Activated B cell treated with CpG ODN at 0.5 μM for 24 hours (primary cell): ENCODE measurements around the gene TMEM154. TPM values are rescaled to one million over a fixed set of nuclear protein-coding genes. Genes with fewer than 3 reads are reported as not detected.

Experiments
- ATAC-seq: fragments of 200-7000 bp; cut with Tn5 transposase; one replicate; pipeline ENCODE4 v1.10.0; 2021; ENCODE audit warnings: low read depth, mild to moderate bottlenecking, moderate library complexity
- CTCF ChIA-PET: fragments of 350-600 bp; sonication (Branson Sonifier 250); formaldehyde crosslinking; loops from one replicate; lab custom pipeline; 2021; ENCODE audit warnings: antibody characterized with exemption; lab: Charles Lee
- POLR2A ChIA-PET: fragments of 350-600 bp; sonication (Branson Sonifier 250); formaldehyde crosslinking; loops from one replicate; lab custom pipeline; 2021; ENCODE audit warnings: antibody characterized with exemption; lab: Charles Lee
- DNase-seq: peaks from one replicate; pipeline ENCODE4 v3.0.0; 2022
- H3K27ac Mint-ChIP-seq: one replicate; pipeline ENCODE4 v1.8.0; 2020; ENCODE audit warnings: mixed read lengths
- H3K27me3 Mint-ChIP-seq: one replicate; pipeline ENCODE4 v1.8.0; 2021; ENCODE audit warnings: mixed read lengths
- H3K36me3 Mint-ChIP-seq: one replicate; pipeline ENCODE4 v1.8.0; 2021; ENCODE audit warnings: low read depth, mixed read lengths
- H3K4me1 Mint-ChIP-seq: one replicate; pipeline ENCODE4 v1.8.0; 2021; ENCODE audit warnings: mixed read lengths
- H3K4me3 Mint-ChIP-seq: one replicate; pipeline ENCODE4 v1.8.0; 2020; ENCODE audit warnings: mild to moderate bottlenecking, mixed read lengths
- H3K9me3 Mint-ChIP-seq: one replicate; pipeline ENCODE4 v1.8.0; 2020; ENCODE audit warnings: mixed read lengths
- CTCF ChIP-seq: fragments of 200-600 bp; IDR thresholded peaks from one replicate; pipeline ENCODE4 v1.8.0; 2022; ENCODE audit warnings: antibody characterized with exemption, mild to moderate bottlenecking
- intact Hi-C: fragments of 100-400 bp; cut with micrococcal nuclease; formaldehyde crosslinking; loops from one replicate; pipeline ENCODE4 v1.15.1; 2024
- total RNA-seq: library from RNA; stranded (reverse); gene quantifications from 2 replicates; pipeline ENCODE4 v1.2.3, GENCODE V29; 2022

Gene TMEM154
- total RNA-seq, 1 donor from 2014 or later, result 59.9 TPM

- ATAC-seq (no peak), DNase-seq (no peak)
- intact Hi-C loops, result no loop called here
- Mint-ChIP-seq H3K4me3 (no peak overlapping the region), H3K9me3 (no peaks in the 10 kb centered on the region), H3K4me1 (peaks cover 4% of the 10 kb centered on the region), H3K27ac (no peak overlapping the region), H3K27me3 (no peaks in the 10 kb centered on the region), H3K36me3 (peaks cover 4% of the 10 kb centered on the region)
- CTCF ChIA-PET, result no interaction called here
- TF ChIP-seq CTCF, result no peak
- POLR2A ChIA-PET, result interaction anchor here (0.7 kb wide), 1 partner anchor 51 kb away, joined by 3 read pairs; no protein-coding TSS in a partner anchor
Observed at GRCh38 chr4:152620218-152620617, 59.6 kb downstream of the TMEM154 start.

GRCh38 chr4:152619556-152619955, 60.2 kb downstream of the TMEM154 start:
- H3K9me3 Mint-ChIP-seq, result no peaks in the 10 kb centered on the region
- H3K36me3 Mint-ChIP-seq, result no peaks in the 10 kb centered on the region
- intact Hi-C loops, result no loop called here
- DNase-seq (no peak), ATAC-seq (no peak)
- H3K27me3 Mint-ChIP-seq, result no peaks in the 10 kb centered on the region
- no peak for TF ChIP-seq CTCF
- ChIA-PET CTCF (interaction anchor here (1.2 kb wide), 1 partner anchor 14 kb away, joined by 3 read pairs; no protein-coding TSS in a partner anchor), POLR2A (interaction anchor here (0.6 kb wide), 1 partner anchor 93 kb away, joined by 4 read pairs; no protein-coding TSS in a partner anchor)
- H3K4me1 Mint-ChIP-seq, result peaks cover 4% of the 10 kb centered on the region
- H3K4me3 Mint-ChIP-seq, result no peak overlapping the region
- peak overlapping the region; percentile 12 for H3K27ac Mint-ChIP-seq

- no peak for TF ChIP-seq CTCF
- H3K9me3 Mint-ChIP-seq, result no peaks in the 10 kb centered on the region
- ChIA-PET CTCF (interaction anchor here (1.2 kb wide), 1 partner anchor 15 kb away, joined by 3 read pairs; no protein-coding TSS in a partner anchor), POLR2A (no interaction called here)
- no peak overlapping the region for H3K27ac Mint-ChIP-seq
- H3K36me3 Mint-ChIP-seq, result no peaks in the 10 kb centered on the region
- ATAC-seq (no peak), DNase-seq (no peak)
- H3K4me3 Mint-ChIP-seq, result no peak overlapping the region
- intact Hi-C loops, result no loop called here
- H3K4me1 Mint-ChIP-seq, result peaks cover 4% of the 10 kb centered on the region
- H3K27me3 Mint-ChIP-seq, result no peaks in the 10 kb centered on the region
Observed at GRCh38 chr4:152618971-152619370, 60.8 kb downstream of the TMEM154 start.

- TF ChIP-seq CTCF, result no peak
- CTCF ChIA-PET, result no interaction called here
Observed at GRCh38 chr4:152616804-152617203, 63.0 kb downstream of the TMEM154 start.

GRCh38 chr4:152613841-152614721, 65.7 kb downstream of the TMEM154 start:
- ChIA-PET CTCF (interaction anchor here (1.3 kb wide), 1 partner anchor 113 kb away, joined by 3 read pairs; no protein-coding TSS in a partner anchor), POLR2A (no interaction called here)
- H3K36me3 Mint-ChIP-seq, result no peaks in the 10 kb centered on the region
- no peaks in the 10 kb centered on the region for H3K9me3 Mint-ChIP-seq
- intact Hi-C loops, result no loop called here
- no peak for ATAC-seq
- no peak overlapping the region for H3K27ac Mint-ChIP-seq
- no peak for TF ChIP-seq CTCF
- H3K27me3 Mint-ChIP-seq, result no peaks in the 10 kb centered on the region
- H3K4me3 Mint-ChIP-seq, result no peak overlapping the region
- no peaks in the 10 kb centered on the region for H3K4me1 Mint-ChIP-seq
- DNase-seq, result no peak

More at GRCh38 chr4:152616804-152617203, 63.0 kb downstream of the TMEM154 start:
- Mint-ChIP-seq H3K4me3 (no peak overlapping the region), H3K27me3 (no peaks in the 10 kb centered on the region), H3K4me1 (peaks cover 4% of the 10 kb centered on the region), H3K9me3 (no peaks in the 10 kb centered on the region), H3K27ac (no peak overlapping the region), H3K36me3 (no peaks in the 10 kb centered on the region)
- ATAC-seq, result no peak
- no peak for DNase-seq
- intact Hi-C loops, result no loop called here
- POLR2A ChIA-PET, result no interaction called here
